A673 (cell line): ENCODE measurements around the gene LRRC4B. TPM values are rescaled to one million over a fixed set of nuclear protein-coding genes. Genes with fewer than 3 reads are reported as not detected.

Experiments
- BruUV-seq: library from RNA; stranded (reverse); fragments of 400-500 nt; replicated peaks from 2 replicates; lab custom pipeline; 2021; lab: Mats Ljungman, UMichigan
- CTCF ChIA-PET: fragments of 300-600 bp; sonication (Branson Sonifier 250); formaldehyde crosslinking; loops from one replicate; lab custom pipeline; 2022; ENCODE audit warnings: antibody characterized with exemption; lab: Charles Lee
- POLR2A ChIA-PET: fragments of 300-600 bp; sonication (Branson Sonifier 250); formaldehyde crosslinking; loops from one replicate; lab custom pipeline; 2022; ENCODE audit warnings: antibody characterized with exemption; ENCODE audit not compliant: low non-redundant PET; lab: Charles Lee
- DNase-seq: peaks from one replicate; pipeline ENCODE4 v3.0.0-alpha.2; 2015; ENCODE audit warnings: low spot score
- H3K27ac ChIP-seq: fragments of 200-600 bp; sonication (generic); 2 replicates; pipeline ENCODE4 v1.5.1; 2016; ENCODE audit warnings: mixed run types, low read depth, mild to moderate bottlenecking, mixed read lengths, antibody characterized with exemption, low read length; ENCODE audit not compliant: poor library complexity, severe bottlenecking
- H3K27me3 ChIP-seq: fragments of 200-600 bp; sonication (generic); replicated peaks from 2 replicates; pipeline ENCODE4 v1.6.1; 2017; ENCODE audit warnings: mixed run types, low read depth, mild to moderate bottlenecking, mixed read lengths, antibody characterized with exemption, low read length; ENCODE audit not compliant: insufficient read depth, poor library complexity
- H3K36me3 ChIP-seq: fragments of 200-600 bp; sonication (generic); 2 replicates; pipeline ENCODE4 v1.6.1; 2016; ENCODE audit warnings: mixed run types, mild to moderate bottlenecking, mixed read lengths, antibody characterized with exemption, low read length; ENCODE audit not compliant: insufficient read depth, poor library complexity, severe bottlenecking
- H3K4me1 ChIP-seq: fragments of 200-600 bp; sonication (generic); 2 replicates; pipeline ENCODE4 v1.6.1; 2017; ENCODE audit warnings: mixed run types, mild to moderate bottlenecking, mixed read lengths, antibody characterized with exemption, low read length; ENCODE audit not compliant: insufficient read depth, poor library complexity, severe bottlenecking
- H3K4me3 ChIP-seq: fragments of 200-600 bp; sonication (generic); 2 replicates; pipeline ENCODE4 v1.5.1; 2016; ENCODE audit warnings: low read depth, mixed run types, mild to moderate bottlenecking, mixed read lengths, low read length; ENCODE audit not compliant: poor library complexity, severe bottlenecking
- H3K9me3 ChIP-seq: fragments of 200-600 bp; sonication (generic); 2 replicates; pipeline ENCODE4 v1.6.1; 2016; ENCODE audit warnings: mixed run types, low read depth, mild to moderate bottlenecking, mixed read lengths, antibody characterized with exemption, low read length; ENCODE audit not compliant: poor library complexity, severe bottlenecking
- CTCF ChIP-seq: fragments of 300-800, 200-600 bp; sonication (generic); conservative IDR thresholded peaks from 2 replicates; pipeline ENCODE4 v1.5.1; 2017; ENCODE audit warnings: low read depth, mild to moderate bottlenecking, antibody characterized with exemption, low read length, moderate library complexity, mixed read lengths
- EZH2 ChIP-seq: fragments of 200-600 bp; sonication (generic); IDR thresholded peaks from 2 replicates; pipeline ENCODE4 v1.6.1; 2017; ENCODE audit warnings: borderline replicate concordance, low read depth, mild to moderate bottlenecking, mixed read lengths, antibody characterized with exemption, low read length; ENCODE audit not compliant: poor library complexity, severe bottlenecking
- intact Hi-C: fragments of 100-400 bp; cut with micrococcal nuclease; formaldehyde crosslinking; loops from one replicate; pipeline ENCODE4 v1.10.0; 2022; ENCODE audit not compliant: unreplicated experiment
- total RNA-seq: library from RNA; stranded (reverse); gene quantifications from 2 replicates; pipeline ENCODE4 v1.2.3, GENCODE V29; 2021

Gene LRRC4B
- total RNA-seq, 1 experiment from 2014 or later: 23.1 TPM

GRCh38 chr19:50496189-50497021, 71.8 kb downstream of the LRRC4B start:
- BruUV-seq: no TSS peak
- ChIA-PET CTCF (no interaction called here), POLR2A (no interaction called here)
- intact Hi-C loops: no loop called here
- Histone ChIP-seq H3K27me3 (peaks cover 64% of the 10 kb centered on the region), H3K36me3 (no peaks in the 10 kb centered on the region), H3K4me3 (no peak overlapping the region), H3K9me3 (no peaks in the 10 kb centered on the region), H3K4me1 (no peaks in the 10 kb centered on the region), H3K27ac (no peak overlapping the region)
- no peak for TF ChIP-seq EZH2
- no peak for TF ChIP-seq CTCF
- no peak for DNase-seq

GRCh38 chr19:50495020-50495531, 73.2 kb downstream of the LRRC4B start:
- no TSS peak for BruUV-seq
- H3K4me1 ChIP-seq: no peaks in the 10 kb centered on the region
- no peak overlapping the region for H3K4me3 ChIP-seq
- ChIA-PET POLR2A (no interaction called here), CTCF (no interaction called here)
- TF ChIP-seq CTCF (no peak), EZH2 (no peak)
- H3K36me3 ChIP-seq: no peaks in the 10 kb centered on the region
- DNase-seq: no peak
- intact Hi-C loops: no loop called here
- H3K27ac ChIP-seq: no peak overlapping the region
- H3K27me3 ChIP-seq: peaks cover 73% of the 10 kb centered on the region
- no peaks in the 10 kb centered on the region for H3K9me3 ChIP-seq

- no TSS peak for BruUV-seq
- POLR2A ChIA-PET: no interaction called here
- TF ChIP-seq CTCF (no peak), EZH2 (no peak)
- intact Hi-C loops: no loop called here
- no peaks in the 10 kb centered on the region for H3K4me1 ChIP-seq
- peaks cover 70% of the 10 kb centered on the region for H3K27me3 ChIP-seq
- no peak overlapping the region for H3K4me3 ChIP-seq
- H3K9me3 ChIP-seq: no peaks in the 10 kb centered on the region
- no peaks in the 10 kb centered on the region for H3K36me3 ChIP-seq
- CTCF ChIA-PET: no interaction called here
- H3K27ac ChIP-seq: no peak overlapping the region
- no peak for DNase-seq
These were observed 73.8 kb downstream of the LRRC4B start for GRCh38 chr19:50494186-50495019.
